GM12873 (cell line): ENCODE data around the gene METTL24.

ENCODE experiments used
- TF ChIP-seq, protein P1 (sequence below): IDR thresholded peaks from 2 replicates; pipeline ENCODE4 v1.5.1; 2012; ENCODE audit warnings: low read depth, mild to moderate bottlenecking, moderate library complexity, low read length, control low read depth; ENCODE audit not compliant: insufficient read depth; ENCODE audit errors: missing control alignments

Gene METTL24

GRCh38 chr6:110207652-110208051 lies 150.5 kb downstream of the METTL24 start:
- TF ChIP-seq, protein P1, sequence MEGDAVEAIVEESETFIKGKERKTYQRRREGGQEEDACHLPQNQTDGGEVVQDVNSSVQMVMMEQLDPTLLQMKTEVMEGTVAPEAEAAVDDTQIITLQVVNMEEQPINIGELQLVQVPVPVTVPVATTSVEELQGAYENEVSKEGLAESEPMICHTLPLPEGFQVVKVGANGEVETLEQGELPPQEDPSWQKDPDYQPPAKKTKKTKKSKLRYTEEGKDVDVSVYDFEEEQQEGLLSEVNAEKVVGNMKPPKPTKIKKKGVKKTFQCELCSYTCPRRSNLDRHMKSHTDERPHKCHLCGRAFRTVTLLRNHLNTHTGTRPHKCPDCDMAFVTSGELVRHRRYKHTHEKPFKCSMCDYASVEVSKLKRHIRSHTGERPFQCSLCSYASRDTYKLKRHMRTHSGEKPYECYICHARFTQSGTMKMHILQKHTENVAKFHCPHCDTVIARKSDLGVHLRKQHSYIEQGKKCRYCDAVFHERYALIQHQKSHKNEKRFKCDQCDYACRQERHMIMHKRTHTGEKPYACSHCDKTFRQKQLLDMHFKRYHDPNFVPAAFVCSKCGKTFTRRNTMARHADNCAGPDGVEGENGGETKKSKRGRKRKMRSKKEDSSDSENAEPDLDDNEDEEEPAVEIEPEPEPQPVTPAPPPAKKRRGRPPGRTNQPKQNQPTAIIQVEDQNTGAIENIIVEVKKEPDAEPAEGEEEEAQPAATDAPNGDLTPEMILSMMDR: no peak

GRCh38 chr6:110201151-110201884 lies 156.8 kb downstream of the METTL24 start:
- TF ChIP-seq, protein P1: no peak

GRCh38 chr6:110198561-110198960 lies 159.6 kb downstream of the METTL24 start:
- TF ChIP-seq, protein P1: no peak

- TF ChIP-seq, protein P1: no peak
Observed at GRCh38 chr6:110196874-110197273, 161.3 kb downstream of the METTL24 start.

DNA sequence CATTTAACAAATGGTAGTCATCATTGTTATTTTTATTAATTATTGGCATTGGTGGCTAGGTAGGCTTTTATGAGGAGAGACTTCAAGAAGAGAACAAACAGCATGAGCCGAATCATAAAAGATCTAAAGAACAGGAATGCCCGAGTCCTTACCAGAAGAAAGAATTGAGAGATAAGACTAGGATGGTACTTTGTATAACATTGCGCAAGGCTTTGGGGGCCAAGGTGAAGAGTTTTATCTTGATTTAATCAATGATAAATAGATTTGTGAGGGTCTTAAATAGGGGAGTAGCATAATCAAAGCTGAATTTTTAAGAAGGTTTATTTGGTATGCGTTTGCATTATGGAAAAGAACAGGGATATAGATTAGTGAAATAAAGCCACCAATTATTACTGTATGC lies 162.5 kb downstream of the METTL24 start:
- TF ChIP-seq, protein P1: no peak
